A673 (cell line): Measurements from ENCODE around the gene IL6. TPM values are rescaled to one million over a fixed set of nuclear protein-coding genes. Genes with fewer than 3 reads are reported as not detected.

Source experiments
- BruUV-seq: library from RNA; stranded (reverse); fragments of 400-500 nt; replicated peaks from 2 replicates; lab custom pipeline; 2021; lab: Mats Ljungman, UMichigan
- CTCF ChIA-PET: fragments of 300-600 bp; sonication (Branson Sonifier 250); formaldehyde crosslinking; loops from one replicate; lab custom pipeline; 2022; ENCODE audit warnings: antibody characterized with exemption; lab: Charles Lee
- POLR2A ChIA-PET: fragments of 300-600 bp; sonication (Branson Sonifier 250); formaldehyde crosslinking; loops from one replicate; lab custom pipeline; 2022; ENCODE audit warnings: antibody characterized with exemption; ENCODE audit not compliant: low non-redundant PET; lab: Charles Lee
- DNase-seq: peaks from one replicate; pipeline ENCODE4 v3.0.0-alpha.2; 2015; ENCODE audit warnings: low spot score
- H3K27ac ChIP-seq: fragments of 200-600 bp; sonication (generic); 2 replicates; pipeline ENCODE4 v1.5.1; 2016; ENCODE audit warnings: mixed run types, low read depth, mild to moderate bottlenecking, mixed read lengths, antibody characterized with exemption, low read length; ENCODE audit not compliant: poor library complexity, severe bottlenecking
- H3K27me3 ChIP-seq: fragments of 200-600 bp; sonication (generic); replicated peaks from 2 replicates; pipeline ENCODE4 v1.6.1; 2017; ENCODE audit warnings: mixed run types, low read depth, mild to moderate bottlenecking, mixed read lengths, antibody characterized with exemption, low read length; ENCODE audit not compliant: insufficient read depth, poor library complexity
- H3K36me3 ChIP-seq: fragments of 200-600 bp; sonication (generic); 2 replicates; pipeline ENCODE4 v1.6.1; 2016; ENCODE audit warnings: mixed run types, mild to moderate bottlenecking, mixed read lengths, antibody characterized with exemption, low read length; ENCODE audit not compliant: insufficient read depth, poor library complexity, severe bottlenecking
- H3K4me1 ChIP-seq: fragments of 200-600 bp; sonication (generic); 2 replicates; pipeline ENCODE4 v1.6.1; 2017; ENCODE audit warnings: mixed run types, mild to moderate bottlenecking, mixed read lengths, antibody characterized with exemption, low read length; ENCODE audit not compliant: insufficient read depth, poor library complexity, severe bottlenecking
- H3K4me3 ChIP-seq: fragments of 200-600 bp; sonication (generic); 2 replicates; pipeline ENCODE4 v1.5.1; 2016; ENCODE audit warnings: low read depth, mixed run types, mild to moderate bottlenecking, mixed read lengths, low read length; ENCODE audit not compliant: poor library complexity, severe bottlenecking
- H3K9me3 ChIP-seq: fragments of 200-600 bp; sonication (generic); 2 replicates; pipeline ENCODE4 v1.6.1; 2016; ENCODE audit warnings: mixed run types, low read depth, mild to moderate bottlenecking, mixed read lengths, antibody characterized with exemption, low read length; ENCODE audit not compliant: poor library complexity, severe bottlenecking
- EZH2 ChIP-seq: fragments of 200-600 bp; sonication (generic); IDR thresholded peaks from 2 replicates; pipeline ENCODE4 v1.6.1; 2017; ENCODE audit warnings: borderline replicate concordance, low read depth, mild to moderate bottlenecking, mixed read lengths, antibody characterized with exemption, low read length; ENCODE audit not compliant: poor library complexity, severe bottlenecking
- intact Hi-C: fragments of 100-400 bp; cut with micrococcal nuclease; formaldehyde crosslinking; loops from one replicate; pipeline ENCODE4 v1.10.0; 2022; ENCODE audit not compliant: unreplicated experiment
- total RNA-seq: library from RNA; stranded (reverse); gene quantifications from 2 replicates; pipeline ENCODE4 v1.2.3, GENCODE V29; 2021
- TF ChIP-seq, protein P1 (sequence below): fragments of 300-800, 200-600 bp; sonication (generic); conservative IDR thresholded peaks from 2 replicates; pipeline ENCODE4 v1.5.1; 2017; ENCODE audit warnings: low read depth, mild to moderate bottlenecking, antibody characterized with exemption, low read length, moderate library complexity, mixed read lengths

The IL6 gene
- total RNA-seq, 1 experiment from 2014 or later = not detected

GRCh38 chr7:22720791-22721786 lies 5.9 kb upstream of the IL6 start:
- Histone ChIP-seq H3K4me3 (no peak overlapping the region), H3K27ac (no peak overlapping the region), H3K9me3 (no peaks in the 10 kb centered on the region), H3K4me1 (peaks cover 4% of the 10 kb centered on the region), H3K27me3 (no peaks in the 10 kb centered on the region), H3K36me3 (no peaks in the 10 kb centered on the region)
- ChIA-PET CTCF (no interaction called here), POLR2A (no interaction called here)
- intact Hi-C loops = no loop called here
- no TSS peak for BruUV-seq
- no peak for DNase-seq
- TF ChIP-seq, protein P1, sequence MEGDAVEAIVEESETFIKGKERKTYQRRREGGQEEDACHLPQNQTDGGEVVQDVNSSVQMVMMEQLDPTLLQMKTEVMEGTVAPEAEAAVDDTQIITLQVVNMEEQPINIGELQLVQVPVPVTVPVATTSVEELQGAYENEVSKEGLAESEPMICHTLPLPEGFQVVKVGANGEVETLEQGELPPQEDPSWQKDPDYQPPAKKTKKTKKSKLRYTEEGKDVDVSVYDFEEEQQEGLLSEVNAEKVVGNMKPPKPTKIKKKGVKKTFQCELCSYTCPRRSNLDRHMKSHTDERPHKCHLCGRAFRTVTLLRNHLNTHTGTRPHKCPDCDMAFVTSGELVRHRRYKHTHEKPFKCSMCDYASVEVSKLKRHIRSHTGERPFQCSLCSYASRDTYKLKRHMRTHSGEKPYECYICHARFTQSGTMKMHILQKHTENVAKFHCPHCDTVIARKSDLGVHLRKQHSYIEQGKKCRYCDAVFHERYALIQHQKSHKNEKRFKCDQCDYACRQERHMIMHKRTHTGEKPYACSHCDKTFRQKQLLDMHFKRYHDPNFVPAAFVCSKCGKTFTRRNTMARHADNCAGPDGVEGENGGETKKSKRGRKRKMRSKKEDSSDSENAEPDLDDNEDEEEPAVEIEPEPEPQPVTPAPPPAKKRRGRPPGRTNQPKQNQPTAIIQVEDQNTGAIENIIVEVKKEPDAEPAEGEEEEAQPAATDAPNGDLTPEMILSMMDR = no peak
- TF ChIP-seq EZH2 = no peak

DNA sequence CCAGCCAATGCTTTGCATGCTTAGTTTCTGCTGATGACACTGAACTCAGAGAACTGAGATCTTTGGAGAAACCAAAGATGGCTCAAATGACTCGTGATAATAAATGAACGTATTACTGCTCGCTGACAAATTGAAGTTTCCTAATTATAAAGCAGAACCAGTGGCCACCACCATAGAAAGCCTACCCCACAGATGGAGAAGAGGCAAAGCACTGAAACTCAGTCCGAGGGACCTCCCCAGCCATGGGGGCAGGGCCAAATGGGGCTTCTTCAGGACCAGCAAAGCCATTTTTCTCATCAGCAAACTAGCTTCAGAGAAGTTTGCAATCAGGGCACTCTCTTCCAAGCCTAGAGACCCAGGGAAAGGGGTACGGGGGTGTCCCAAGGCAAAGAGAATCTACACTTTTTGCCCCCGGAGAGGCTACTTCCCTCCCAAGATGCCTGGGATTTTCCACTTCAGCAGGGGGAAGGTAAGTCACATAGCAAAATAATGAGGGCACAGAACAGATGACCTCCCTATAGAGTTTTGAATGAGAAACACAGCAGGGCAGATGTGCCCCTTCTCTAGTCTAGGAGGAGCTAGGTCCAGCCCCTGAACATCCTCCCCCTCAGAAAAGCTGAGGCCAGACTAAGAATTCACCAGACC lies 4.3 kb upstream of the IL6 start:
- intact Hi-C loops = no loop called here
- H3K4me1 ChIP-seq = peaks cover 18% of the 10 kb centered on the region
- BruUV-seq = no TSS peak
- no peaks in the 10 kb centered on the region for H3K27me3 ChIP-seq
- no peak overlapping the region for H3K27ac ChIP-seq
- H3K9me3 ChIP-seq = no peaks in the 10 kb centered on the region
- H3K4me3 ChIP-seq = no peak overlapping the region
- ChIA-PET CTCF (interaction anchor here (0.6 kb wide), 2 partner anchors 56 to 872 kb away, joined by 3 to 5 read pairs; no protein-coding TSS in a partner anchor), POLR2A (interaction anchor here (0.7 kb wide), 1 partner anchor 83 kb away, joined by 3 read pairs; no protein-coding TSS in a partner anchor)
- no peak for DNase-seq
- TF ChIP-seq, protein P1 = no peak
- no peak for TF ChIP-seq EZH2
- no peaks in the 10 kb centered on the region for H3K36me3 ChIP-seq

DNA sequence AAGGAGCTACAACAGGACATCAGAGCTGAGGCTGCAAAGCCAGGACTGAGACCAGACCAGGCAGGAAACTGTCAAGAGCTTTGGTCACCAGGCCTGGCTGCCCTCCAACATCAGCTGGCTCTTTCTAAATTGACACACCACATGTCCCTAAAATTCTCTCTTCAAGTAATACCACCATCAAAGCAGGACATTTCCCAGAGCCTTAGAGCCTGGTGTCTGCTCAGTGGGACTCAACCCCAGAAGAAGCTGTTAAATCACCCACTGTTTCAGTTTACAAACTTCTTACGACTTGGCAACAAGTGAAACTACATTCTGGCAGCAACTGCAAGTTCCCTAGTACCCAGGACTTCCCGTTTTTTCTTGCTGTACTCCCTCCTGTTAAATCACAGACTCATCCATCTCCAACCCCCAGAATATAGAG lies 3.8 kb upstream of the IL6 start:
- POLR2A ChIA-PET = interaction anchor here (0.7 kb wide), 1 partner anchor 83 kb away, joined by 3 read pairs; no protein-coding TSS in a partner anchor
- Histone ChIP-seq H3K27ac (no peak overlapping the region), H3K4me3 (no peak overlapping the region), H3K4me1 (peaks cover 18% of the 10 kb centered on the region), H3K36me3 (no peaks in the 10 kb centered on the region), H3K27me3 (no peaks in the 10 kb centered on the region), H3K9me3 (no peaks in the 10 kb centered on the region)
- no TSS peak for BruUV-seq
- intact Hi-C loops = no loop called here
- TF ChIP-seq EZH2 = no peak
- TF ChIP-seq, protein P1 = no peak
- CTCF ChIA-PET = interaction anchor here (0.6 kb wide), 1 partner anchor 873 kb away, joined by 5 read pairs; no protein-coding TSS in a partner anchor
- no peak for DNase-seq
